Neural progenitor cell (in vitro differentiated cells): Measurements from ENCODE around the gene MAGI2.

Experiments used
- CTCF ChIP-seq: fragments of 200-600 bp; sonication (generic); IDR thresholded peaks from 2 replicates; pipeline ENCODE4 v1.5.1; 2017; ENCODE audit warnings: antibody characterized with exemption, mild to moderate bottlenecking
- EZH2 ChIP-seq: fragments of 200-600 bp; sonication (generic); IDR thresholded peaks from 2 replicates; pipeline ENCODE4 v1.6.1; 2017; ENCODE audit warnings: antibody characterized with exemption, mild to moderate bottlenecking, moderate library complexity
- EZH2phosphoT487 ChIP-seq: fragments of 200-600 bp; sonication (generic); IDR thresholded peaks from 2 replicates; pipeline ENCODE4 v1.6.1; 2017; ENCODE audit warnings: antibody characterized with exemption

GRCh38 chr7:78443811-78444210 is 1009.7 kb downstream of the MAGI2 start:
- TF ChIP-seq EZH2phosphoT487 (no peak), CTCF (peak; percentile 30), EZH2 (no peak)
